Neural cell (in vitro differentiated cells): ENCODE measurements around the gene SLC16A2. TPM values are rescaled to one million over a fixed set of nuclear protein-coding genes. Genes with fewer than 3 reads are reported as not detected.
A peak's percentile ranks its signal among the peaks of the same experiment; 100 is the strongest.

Experiments
- H2AFZ ChIP-seq: fragments of 200-600, 300-800 bp; sonication (generic), shearing (Covaris generic); 2 replicates; pipeline ENCODE4 v1.6.0; 2014; ENCODE audit warnings: low read depth, mild to moderate bottlenecking, antibody characterized with exemption, low read length, moderate library complexity
- H3F3A ChIP-seq: fragments of 200-600 bp; shearing (Covaris generic); 2 replicates; pipeline ENCODE4 v1.6.1; 2016; ENCODE audit warnings: mild to moderate bottlenecking, moderate library complexity, mixed read lengths, antibody characterized with exemption, low read length; ENCODE audit not compliant: insufficient read depth, poor library complexity, severe bottlenecking
- H3K27ac ChIP-seq: fragments of 200-600, 300-800 bp; sonication (generic), shearing (Covaris generic); 2 replicates; pipeline ENCODE4 v1.5.1; 2014; ENCODE audit warnings: mild to moderate bottlenecking, low read length, moderate library complexity
- H3K27me3 ChIP-seq: fragments of 300-800, 200-600 bp; sonication (generic), shearing (Covaris generic); 2 replicates; pipeline ENCODE4 v1.6.0; 2014; ENCODE audit warnings: mild to moderate bottlenecking, low read depth, low read length, moderate library complexity; ENCODE audit not compliant: insufficient read depth
- H3K36me3 ChIP-seq: fragments of 300-800, 200-600 bp; sonication (generic), shearing (Covaris generic); 2 replicates; pipeline ENCODE4 v1.5.1; 2014; ENCODE audit warnings: mild to moderate bottlenecking, antibody characterized with exemption, low read length, moderate library complexity; ENCODE audit not compliant: insufficient read depth
- H3K4me2 ChIP-seq: fragments of 300-800, 200-600 bp; sonication (generic), shearing (Covaris generic); 2 replicates; pipeline ENCODE4 v1.6.0; 2014; ENCODE audit warnings: mild to moderate bottlenecking, low read length
- H3K4me3 ChIP-seq: fragments of 300-800, 200-600 bp; sonication (generic), shearing (Covaris generic); 2 replicates; pipeline ENCODE4 v1.5.1; 2014; ENCODE audit warnings: mild to moderate bottlenecking, low read length, moderate library complexity
- H3K79me2 ChIP-seq: fragments of 200-600 bp; shearing (Covaris generic); replicated peaks from 2 replicates; pipeline ENCODE4 v1.6.0; 2014; ENCODE audit warnings: mild to moderate bottlenecking, low read length, moderate library complexity; ENCODE audit not compliant: insufficient read depth
- H3K9ac ChIP-seq: fragments of 300-800, 200-600 bp; sonication (generic), shearing (Covaris generic); 2 replicates; pipeline ENCODE4 v1.6.1; 2016; ENCODE audit warnings: mild to moderate bottlenecking, low read length, mixed read lengths
- H3K9me2 ChIP-seq: fragments of 200-600 bp; shearing (Covaris generic); 2 replicates; pipeline ENCODE4 v1.6.1; 2016; ENCODE audit warnings: mild to moderate bottlenecking, low read length, mixed read lengths; ENCODE audit not compliant: insufficient read depth
- H3K9me3 ChIP-seq: fragments of 200-600, 300-800 bp; sonication (generic), shearing (Covaris generic); 2 replicates; pipeline ENCODE4 v1.6.1; 2016; ENCODE audit warnings: mild to moderate bottlenecking, mixed run types, low read length, moderate library complexity, mixed read lengths
- H4K20me1 ChIP-seq: fragments of 200-600 bp; shearing (Covaris generic); 2 replicates; pipeline ENCODE4 v1.6.1; 2016; ENCODE audit warnings: mild to moderate bottlenecking, mixed run types; ENCODE audit not compliant: insufficient read depth
- CTCF ChIP-seq: fragments of 450-650 bp; IDR thresholded peaks from 2 replicates; pipeline ENCODE4 v1.5.1; 2014; ENCODE audit warnings: antibody characterized with exemption, mild to moderate bottlenecking, moderate library complexity; ENCODE audit not compliant: poor library complexity, severe bottlenecking
- EP300 ChIP-seq: fragments of 450-650 bp; conservative IDR thresholded peaks from 2 replicates; pipeline ENCODE4 v1.6.1; 2014; ENCODE audit warnings: antibody characterized with exemption, mild to moderate bottlenecking, moderate library complexity; ENCODE audit not compliant: poor library complexity, severe bottlenecking
- EZH2 ChIP-seq: fragments of 200-600, 300-800 bp; shearing (Covaris generic), sonication (generic); IDR thresholded peaks from 2 replicates; pipeline ENCODE4 v1.6.1; 2014; ENCODE audit warnings: antibody characterized with exemption, low read length, borderline replicate concordance, mild to moderate bottlenecking; ENCODE audit not compliant: insufficient read depth, poor library complexity, severe bottlenecking
- MXI1 ChIP-seq: fragments of 450-650 bp; conservative IDR thresholded peaks from 2 replicates; pipeline ENCODE4 v1.6.1; 2014; ENCODE audit warnings: antibody characterized with exemption, mild to moderate bottlenecking; ENCODE audit not compliant: poor library complexity, severe bottlenecking
- POLR2AphosphoS5 ChIP-seq: IDR thresholded peaks from 2 replicates; pipeline ENCODE4 v1.6.1; 2012
- RAD21 ChIP-seq: fragments of 450-650 bp; conservative IDR thresholded peaks from 2 replicates; pipeline ENCODE4 v1.6.1; 2014; ENCODE audit warnings: antibody characterized with exemption, mild to moderate bottlenecking, moderate library complexity
- REST ChIP-seq: IDR thresholded peaks from 2 replicates; pipeline ENCODE4 v1.6.1; 2012; ENCODE audit warnings: borderline replicate concordance
- SMC3 ChIP-seq: fragments of 450-650 bp; conservative IDR thresholded peaks from 2 replicates; pipeline ENCODE4 v1.6.1; 2014; ENCODE audit warnings: antibody characterized with exemption, mild to moderate bottlenecking, moderate library complexity; ENCODE audit not compliant: poor library complexity
- TAF1 ChIP-seq: IDR thresholded peaks from 2 replicates; pipeline ENCODE4 v1.6.1; 2012; ENCODE audit warnings: low read depth
- polyA plus RNA-seq: library from polyadenylated mRNA; depleted of rRNA; stranded (reverse); fragments of >200 nt; gene quantifications from 2 replicates; pipeline ENCODE4 v1.2.3, GENCODE V29; 2014

Gene SLC16A2
- polyA plus RNA-seq, 1 donor from 2014 or later: 14.5 TPM

GRCh38 chrX:74446876-74447275 lies 25.6 kb downstream of the SLC16A2 start:
- Histone ChIP-seq H3K27ac (no peak overlapping the region), H3K9me3 (no peaks in the 10 kb centered on the region), H3F3A (no peaks in the 10 kb centered on the region), H3K36me3 (no peaks in the 10 kb centered on the region), H4K20me1 (no peaks in the 10 kb centered on the region), H3K4me2 (no peak overlapping the region), H3K9me2 (no peaks in the 10 kb centered on the region), H3K27me3 (no peaks in the 10 kb centered on the region), H3K79me2 (no peaks in the 10 kb centered on the region), H3K4me3 (no peak overlapping the region), H2AFZ (no peak overlapping the region), H3K9ac (no peak overlapping the region)
- TF ChIP-seq MXI1 (no peak), SMC3 (no peak), EZH2 (no peak), CTCF (no peak), POLR2AphosphoS5 (no peak), EP300 (no peak), TAF1 (no peak), REST (no peak), RAD21 (no peak)

- no peak overlapping the region for H3K9ac ChIP-seq
- TF ChIP-seq EP300 (peak; percentile 87), REST (no peak), SMC3 (no peak), POLR2AphosphoS5 (peak; percentile 77)
- H3K79me2 ChIP-seq: no peaks in the 10 kb centered on the region
- no peaks in the 10 kb centered on the region for H3K9me2 ChIP-seq
- peak overlapping the region; percentile 69 for H3K27ac ChIP-seq
- no peak overlapping the region for H2AFZ ChIP-seq
- peak overlapping the region; percentile 37 for H3K4me3 ChIP-seq
- H3K36me3 ChIP-seq: no peaks in the 10 kb centered on the region
- H3K4me2 ChIP-seq: no peak overlapping the region
- H3K9me3 ChIP-seq: no peaks in the 10 kb centered on the region
- no peaks in the 10 kb centered on the region for H4K20me1 ChIP-seq
- H3K27me3 ChIP-seq: no peaks in the 10 kb centered on the region
- H3F3A ChIP-seq: no peaks in the 10 kb centered on the region
These were observed 27.4 kb downstream of the SLC16A2 start for GRCh38 chrX:74448669-74449068.
